SK-N-DZ (cell line): Measurements from ENCODE around the gene TUT7.
A peak's percentile ranks its signal among the peaks of the same experiment; 100 is the strongest.
"Not testable (repeated sequence)": the region's sequence is repeated elsewhere in the genome, so short reads cannot be mapped to it uniquely, and the experiment has no call there.

ENCODE experiments used
- DNase-seq: peaks from one replicate; pipeline ENCODE4 v3.0.0-alpha.2; 2015; ENCODE audit warnings: low spot score

The TUT7 gene

DNA sequence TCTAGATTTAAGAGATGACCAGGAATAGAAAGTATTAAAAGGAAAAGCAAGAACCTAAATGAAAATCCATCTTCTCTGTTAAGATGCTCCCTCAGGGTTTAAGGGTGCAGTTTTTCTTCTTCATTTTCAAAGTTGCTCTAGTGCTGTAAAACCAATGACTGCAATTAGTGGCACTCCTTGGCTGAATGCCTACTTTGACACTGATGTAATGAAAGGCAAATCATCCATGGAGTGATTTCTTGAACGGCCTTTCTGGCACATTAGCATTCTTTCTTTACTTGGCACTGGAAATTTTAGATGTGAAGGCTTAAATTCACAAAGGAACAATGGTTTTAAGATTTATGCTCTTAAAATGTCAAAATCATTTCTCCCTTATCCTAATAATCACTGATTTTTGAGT is 52.5 kb downstream of the TUT7 start:
- no peak for DNase-seq

DNA sequence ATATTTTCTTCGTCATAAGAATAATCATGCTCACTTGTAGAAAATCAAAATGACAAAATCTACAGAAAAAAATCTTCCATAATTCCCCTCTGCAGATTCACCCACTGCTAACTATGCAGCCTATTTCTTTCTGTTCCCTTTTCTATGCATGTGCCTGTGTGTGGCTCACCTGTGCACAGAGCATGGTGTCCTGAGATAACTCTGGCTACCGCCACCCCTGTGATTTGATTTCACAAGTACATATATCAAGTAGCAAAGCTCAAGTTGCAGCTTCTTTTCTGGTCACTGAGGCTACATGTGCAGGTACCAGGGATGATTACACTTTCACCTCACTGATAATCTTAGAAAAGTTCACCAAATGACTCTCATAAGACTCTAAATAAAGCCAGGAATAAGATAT is 53.5 kb downstream of the TUT7 start:
- DNase-seq: no peak

DNA sequence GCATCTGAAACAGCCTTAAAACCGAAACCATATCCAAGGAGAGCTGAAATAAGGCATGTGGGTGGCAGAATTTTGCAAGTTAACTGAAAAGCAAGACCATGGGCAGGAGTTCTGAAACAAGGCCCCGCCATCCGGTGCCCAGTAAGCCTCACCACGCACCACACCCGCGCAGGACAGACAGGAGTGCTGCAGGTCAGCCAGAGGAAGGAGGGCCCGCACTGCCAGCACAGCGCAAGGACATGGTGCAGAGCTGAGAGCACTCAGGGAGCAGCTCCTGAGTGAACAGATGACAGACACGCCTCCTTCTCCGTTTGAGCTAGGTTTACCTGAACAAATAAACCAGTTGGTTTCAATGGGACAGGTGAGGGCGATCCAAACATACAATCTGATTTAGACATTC is 55.3 kb downstream of the TUT7 start:
- DNase-seq: no peak

- not testable (repeated sequence) for DNase-seq
Observed at GRCh38 chr9:86290341-86290740, 63.9 kb downstream of the TUT7 start.

- DNase-seq: no peak
Observed at GRCh38 chr9:86288499-86289198, 65.6 kb downstream of the TUT7 start.

DNA sequence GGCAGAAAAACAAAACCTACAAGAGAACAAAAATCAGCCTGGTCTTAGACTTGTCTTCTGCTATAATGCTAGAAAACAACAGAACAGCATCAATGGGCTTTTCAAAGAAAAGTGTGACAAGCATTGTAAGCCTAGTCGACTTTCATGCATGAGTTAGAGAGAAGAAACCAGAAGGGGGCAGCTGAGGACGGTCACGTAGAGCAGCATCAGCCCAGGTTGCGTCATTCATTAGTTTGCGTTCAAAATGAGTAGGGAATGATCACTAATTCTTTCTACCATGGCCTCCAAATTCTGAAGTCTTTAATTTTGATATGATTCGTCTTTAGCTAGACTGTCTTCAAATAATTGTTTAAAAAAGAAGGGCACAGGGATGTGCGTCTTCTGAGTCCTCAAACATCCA is 67.2 kb downstream of the TUT7 start:
- no peak for DNase-seq

DNA sequence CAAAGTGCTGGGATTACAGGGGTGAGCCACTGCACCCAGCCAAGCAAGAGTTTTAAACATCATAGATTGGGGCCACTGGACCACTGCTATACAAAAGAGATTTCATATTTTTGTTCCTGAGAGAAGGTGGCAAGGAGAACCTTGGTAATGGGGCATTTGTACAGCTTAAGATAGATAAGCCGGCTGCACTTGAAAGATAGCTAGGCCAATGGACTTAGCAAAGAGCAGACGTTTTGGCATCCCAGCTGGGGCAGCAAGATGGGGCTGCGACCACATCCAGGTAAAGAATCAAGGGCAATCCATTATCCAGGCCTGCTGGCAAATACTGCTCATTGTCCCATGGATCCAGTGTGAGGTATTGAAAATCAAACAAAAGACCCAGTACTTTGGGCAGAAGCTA is 67.9 kb downstream of the TUT7 start:
- DNase-seq: no peak

GRCh38 chr9:86285261-86285660 is 68.9 kb downstream of the TUT7 start:
- no peak for DNase-seq

DNA sequence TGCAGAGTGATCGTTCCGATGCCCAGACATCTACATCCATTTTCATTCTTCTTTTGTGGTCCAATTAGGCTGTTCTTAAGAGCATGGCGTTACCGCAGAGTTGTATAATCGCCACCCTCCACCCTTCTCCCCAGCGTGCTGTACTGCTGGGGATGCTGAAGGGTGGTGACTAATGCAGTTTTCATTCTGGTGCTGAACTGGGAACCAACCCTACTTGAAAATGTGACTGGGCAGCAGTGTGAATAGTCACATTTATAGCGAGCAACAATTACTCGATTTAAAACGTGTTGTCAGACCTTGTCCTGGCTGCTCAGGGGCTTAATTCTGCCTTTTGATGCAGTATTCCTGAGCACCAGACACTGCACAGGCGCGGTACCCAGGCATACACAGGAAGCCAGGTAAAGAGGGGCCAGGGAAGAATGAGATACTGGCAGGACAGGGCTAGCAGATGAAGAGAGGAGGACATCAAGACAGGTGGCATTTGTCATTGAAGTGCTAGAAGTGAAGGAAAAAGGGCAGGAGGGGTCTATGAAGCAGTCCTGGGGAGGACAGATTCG is 71.2 kb downstream of the TUT7 start:
- no peak for DNase-seq

- DNase-seq: peak; percentile 93
Observed at GRCh38 chr9:86282077-86282978, 71.9 kb downstream of the TUT7 start, which contains the start of gene ISCA1. Gene ISCA1 (minus strand): TSS chr9:86282538. CDS start chr9:86282458, 80 bp downstream.

DNA sequence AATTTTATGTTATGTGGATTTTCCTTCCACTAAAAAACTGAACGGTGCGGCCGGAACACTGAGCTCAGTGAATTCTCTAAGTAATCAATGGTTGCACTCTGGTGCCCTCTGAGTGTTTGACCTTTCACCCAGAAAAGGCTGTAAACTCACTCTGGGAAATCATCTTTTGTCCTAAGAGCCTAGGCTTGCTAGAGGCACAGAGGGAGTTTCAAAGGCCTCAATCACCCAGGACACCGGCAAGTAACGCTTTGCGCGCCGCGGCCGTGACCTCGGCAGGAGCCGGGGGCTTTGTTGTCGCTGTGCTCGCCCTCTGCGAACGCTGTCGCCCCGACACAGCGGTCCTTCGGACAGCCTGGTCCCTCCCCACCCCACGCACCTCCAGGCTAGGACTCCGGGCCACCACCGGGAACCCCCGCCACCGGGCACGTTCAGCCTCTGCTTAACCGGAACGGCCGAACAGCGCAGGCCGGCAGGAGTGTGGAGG is 72.6 kb downstream of the TUT7 start:
- peak; percentile 60 for DNase-seq

GRCh38 chr9:86280580-86280979 is 73.6 kb downstream of the TUT7 start:
- no peak for DNase-seq

DNA sequence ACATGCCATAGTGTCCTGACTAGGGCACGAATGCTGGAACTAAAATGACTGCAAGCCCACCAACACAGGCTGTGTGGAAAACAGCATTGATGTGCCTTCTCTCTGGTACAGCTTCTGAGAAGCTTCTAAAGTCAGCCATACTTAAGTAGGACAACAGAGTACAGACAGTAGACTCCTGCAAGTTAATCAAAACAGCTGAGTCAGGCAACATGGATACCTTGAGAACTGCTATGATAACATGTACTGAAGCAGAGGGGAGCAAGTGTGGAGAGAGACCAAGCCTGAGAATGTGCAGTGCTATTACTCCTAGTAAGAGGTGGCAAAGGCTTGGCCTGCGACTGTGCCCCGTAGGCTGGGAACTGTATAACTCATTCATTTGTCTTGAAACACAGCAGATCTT is 74.4 kb downstream of the TUT7 start:
- DNase-seq: no peak

DNA sequence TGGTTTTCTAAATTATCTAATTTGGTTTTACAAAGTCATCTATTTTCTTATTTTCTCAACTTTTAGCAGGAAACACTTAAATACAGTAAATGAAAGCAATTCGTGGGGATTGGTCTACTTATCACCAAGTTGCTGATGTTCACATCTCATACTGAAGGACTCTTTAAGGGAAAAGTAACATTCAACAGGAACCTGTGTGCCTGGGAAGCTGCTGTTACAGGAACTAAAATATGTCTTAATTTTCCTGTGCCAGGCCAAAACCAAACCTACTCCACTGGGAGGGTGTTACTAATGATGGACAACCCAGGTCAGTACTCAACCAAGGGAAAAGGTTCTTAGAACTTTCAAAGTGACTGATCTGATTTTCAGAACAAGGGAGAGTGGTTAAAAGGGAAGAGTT is 77.1 kb downstream of the TUT7 start:
- DNase-seq: no peak

- no peak for DNase-seq
Observed at GRCh38 chr9:86275962-86276361, 78.2 kb downstream of the TUT7 start.

- no peak for DNase-seq
Observed at GRCh38 chr9:86274821-86275643, 79.2 kb downstream of the TUT7 start.

- DNase-seq: no peak
Observed at GRCh38 chr9:86272221-86272620, 82.0 kb downstream of the TUT7 start.

DNA sequence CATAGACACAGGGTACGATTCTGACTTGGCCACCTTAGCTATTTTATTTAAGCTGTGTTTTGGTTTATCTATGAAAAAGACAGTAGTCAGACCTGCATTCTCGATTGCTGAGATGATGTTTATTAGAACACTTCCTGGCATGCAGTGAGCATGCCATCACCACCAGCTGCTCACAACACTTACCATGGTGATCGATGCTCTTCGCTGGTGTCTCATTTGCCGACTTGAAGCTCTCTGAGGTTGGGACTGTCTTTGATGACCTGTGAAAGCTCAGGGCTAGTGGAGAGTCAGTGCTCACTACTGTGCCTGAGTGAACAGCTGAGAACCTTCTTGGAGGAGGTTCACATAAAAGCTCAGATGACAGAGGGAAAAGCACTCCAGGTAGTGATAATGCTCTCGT is 90.3 kb downstream of the TUT7 start:
- no peak for DNase-seq

GRCh38 chr9:86262492-86262891 is 91.7 kb downstream of the TUT7 start:
- DNase-seq: no peak

DNA sequence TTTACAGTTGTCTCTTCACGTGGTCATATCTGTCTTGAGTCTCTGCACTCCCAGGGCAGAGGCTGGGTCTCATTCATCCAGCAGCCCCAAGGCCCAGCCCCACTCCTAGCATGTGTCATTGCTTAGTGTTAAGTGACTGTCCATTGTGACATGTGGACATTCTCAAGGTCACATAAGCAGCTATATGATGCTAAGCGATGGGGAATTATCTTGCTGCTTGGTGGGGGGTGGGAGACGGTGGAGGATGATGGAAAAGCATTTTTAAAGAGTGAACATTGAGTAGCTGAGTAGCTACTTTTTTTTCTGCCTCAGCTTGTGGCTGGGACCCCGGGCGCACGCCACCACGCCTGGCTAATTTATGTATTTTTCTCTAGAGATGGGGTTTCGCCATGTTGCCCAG is 94.7 kb downstream of the TUT7 start, which contains the start of gene C9orf153:
Gene C9orf153, minus strand, starts transcription at position 101 of the 400 bp plus-strand sequence. CDS start 30,054 bp downstream, outside the sequence.
- peak; percentile 28 for DNase-seq

DNA sequence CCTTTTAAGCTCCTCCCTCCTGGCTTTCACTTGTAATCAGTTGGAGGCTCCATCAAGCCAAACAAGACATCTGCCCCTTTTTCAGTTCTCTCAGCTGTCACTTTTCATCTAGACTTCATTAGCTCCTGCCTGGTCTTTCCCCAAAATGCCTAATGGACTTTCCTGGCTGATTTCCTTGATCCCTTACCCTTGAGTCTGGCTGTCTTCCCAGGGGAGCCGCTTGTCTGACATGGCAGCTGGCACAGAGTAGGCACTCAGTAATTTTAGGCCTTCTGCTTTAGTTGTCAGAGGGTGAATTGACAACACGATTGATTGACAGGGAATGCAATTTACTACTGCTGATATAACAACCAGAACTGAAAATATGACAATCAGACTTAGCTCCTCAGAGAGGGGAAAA is 96.8 kb downstream of the TUT7 start:
- DNase-seq: peak; percentile 79
